ENCODE measurements around the gene LIN37.

DNA sequence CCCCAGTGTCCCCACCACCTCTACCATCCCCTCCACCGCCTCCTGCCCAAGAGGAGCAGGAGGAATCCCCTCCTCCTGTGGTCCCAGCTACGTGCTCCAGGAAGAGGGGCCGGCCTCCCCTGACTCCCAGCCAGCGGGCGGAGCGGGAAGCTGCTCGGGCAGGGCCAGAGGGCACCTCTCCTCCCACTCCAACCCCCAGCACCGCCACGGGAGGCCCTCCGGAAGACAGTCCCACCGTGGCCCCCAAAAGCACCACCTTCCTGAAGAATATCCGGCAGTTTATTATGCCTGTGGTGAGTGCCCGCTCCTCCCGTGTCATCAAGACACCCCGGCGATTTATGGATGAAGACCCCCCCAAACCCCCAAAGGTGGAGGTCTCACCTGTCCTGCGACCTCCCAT is 27.7 kb upstream of the LIN37 start:
- no peak for TF ChIP-seq EZH2 (IDR thresholded peaks at IDR 0.05)
- no peak for TF ChIP-seq POLR2AphosphoS5 (IDR thresholded peaks at IDR 0.05; ENCODE audit: borderline replicate concordance, low read depth, low read length)

Data from SK-N-MC (cell line).